Pulmonary artery endothelial cell (primary cell): ENCODE measurements around the gene CTBP2. TPM values are rescaled to one million over a fixed set of nuclear protein-coding genes. Genes with fewer than 3 reads are reported as not detected.

ENCODE experiments used
- DNase-seq: peaks from one replicate; pipeline ENCODE4 v3.0.0-alpha.2; 2011; ENCODE audit warnings: low read depth, low spot score
- total RNA-seq: library from RNA; depleted of rRNA; stranded (reverse); fragments of >200 nt; gene quantifications from 2 replicates; pipeline ENCODE4 v1.2.3, GENCODE V29; 2014

Gene CTBP2
- total RNA-seq, 1 donor from 2014 or later: 92.1 TPM

- no peak for DNase-seq
Measured at GRCh38 chr10:125048094-125048864, 112.1 kb downstream of the CTBP2 start.

- DNase-seq: no peak
Measured at GRCh38 chr10:125043841-125044658, 116.3 kb downstream of the CTBP2 start.

GRCh38 chr10:125041856-125042506 lies 118.4 kb downstream of the CTBP2 start:
- no peak for DNase-seq

- DNase-seq: no peak
Measured at GRCh38 chr10:125039354-125039769, 121.0 kb downstream of the CTBP2 start.

- no peak for DNase-seq
Measured at GRCh38 chr10:125038637-125039036, 121.7 kb downstream of the CTBP2 start.

GRCh38 chr10:125037145-125037877 lies 123.1 kb downstream of the CTBP2 start:
- no peak for DNase-seq

GRCh38 chr10:125035588-125036295 lies 124.6 kb downstream of the CTBP2 start:
- DNase-seq: no peak

- DNase-seq: no peak
Measured at GRCh38 chr10:125035136-125035535, 125.2 kb downstream of the CTBP2 start.

- DNase-seq: no peak
Measured at GRCh38 chr10:125034675-125035074, 125.7 kb downstream of the CTBP2 start.

- no peak for DNase-seq
Measured at GRCh38 chr10:125033146-125033924, 127.0 kb downstream of the CTBP2 start.

GRCh38 chr10:125032474-125033020 lies 127.8 kb downstream of the CTBP2 start:
- no peak for DNase-seq

GRCh38 chr10:125030567-125031197 lies 129.7 kb downstream of the CTBP2 start:
- DNase-seq: no peak

GRCh38 chr10:125029584-125030242 lies 130.7 kb downstream of the CTBP2 start:
- no peak for DNase-seq

- no peak for DNase-seq
Measured at GRCh38 chr10:125027871-125028869, 132.2 kb downstream of the CTBP2 start.

- no peak for DNase-seq
Measured at GRCh38 chr10:125026974-125027735, 133.2 kb downstream of the CTBP2 start.
